ENCODE results near the gene ING3. TPM values are rescaled to one million over a fixed set of nuclear protein-coding genes. Genes with fewer than 3 reads are reported as not detected.

ING3 gene
- total and polyA plus RNA-seq, 2 of the 8 experiments (the other 6 are each of a cell fraction or from before 2014, with no cell fraction given): 6.0 to 17.7 TPM

- TF ChIP-seq SIRT6 (IDR thresholded peaks at IDR 0.05; ENCODE audit: low read length): no peak
- no peak for TF ChIP-seq JUND (IDR thresholded peaks at IDR 0.05; ENCODE audit: low read length)
- no peak for TF ChIP-seq POLR2A (IDR thresholded peaks at IDR 0.05; ENCODE audit: control extremely low read depth in 1 of 2, low read depth in 2 of 2, low read length in 2 of 2)
- TF ChIP-seq CTBP2 (IDR thresholded peaks at IDR 0.05; ENCODE audit: borderline replicate concordance, insufficient read depth, insufficient read length, low read length): no peak
- no peak for TF ChIP-seq ATF2 (IDR thresholded peaks at IDR 0.05; ENCODE audit: low read length)
- no peak for TF ChIP-seq CREB1 (IDR thresholded peaks at IDR 0.05)
- TF ChIP-seq TAF1 (IDR thresholded peaks at IDR 0.05; ENCODE audit: low read depth, low read length): no peak
Observed at GRCh38 chr7:121016966-121017365, 66.4 kb downstream of the ING3 start (continued).
